GM18909 (cell line): ENCODE measurements around the gene ALOX15.
"Not testable (repeated sequence)": the region's sequence is repeated elsewhere in the genome, so short reads cannot be mapped to it uniquely, and the experiment has no call there.

Experiments used
- ATAC-seq: cut with Tn5 transposase; IDR thresholded peaks from one replicate; pipeline ENCODE4 v1.9.1; 2021; ENCODE audit warnings: mild to moderate bottlenecking; ENCODE audit not compliant: unreplicated experiment, poor library complexity

Gene ALOX15

DNA sequence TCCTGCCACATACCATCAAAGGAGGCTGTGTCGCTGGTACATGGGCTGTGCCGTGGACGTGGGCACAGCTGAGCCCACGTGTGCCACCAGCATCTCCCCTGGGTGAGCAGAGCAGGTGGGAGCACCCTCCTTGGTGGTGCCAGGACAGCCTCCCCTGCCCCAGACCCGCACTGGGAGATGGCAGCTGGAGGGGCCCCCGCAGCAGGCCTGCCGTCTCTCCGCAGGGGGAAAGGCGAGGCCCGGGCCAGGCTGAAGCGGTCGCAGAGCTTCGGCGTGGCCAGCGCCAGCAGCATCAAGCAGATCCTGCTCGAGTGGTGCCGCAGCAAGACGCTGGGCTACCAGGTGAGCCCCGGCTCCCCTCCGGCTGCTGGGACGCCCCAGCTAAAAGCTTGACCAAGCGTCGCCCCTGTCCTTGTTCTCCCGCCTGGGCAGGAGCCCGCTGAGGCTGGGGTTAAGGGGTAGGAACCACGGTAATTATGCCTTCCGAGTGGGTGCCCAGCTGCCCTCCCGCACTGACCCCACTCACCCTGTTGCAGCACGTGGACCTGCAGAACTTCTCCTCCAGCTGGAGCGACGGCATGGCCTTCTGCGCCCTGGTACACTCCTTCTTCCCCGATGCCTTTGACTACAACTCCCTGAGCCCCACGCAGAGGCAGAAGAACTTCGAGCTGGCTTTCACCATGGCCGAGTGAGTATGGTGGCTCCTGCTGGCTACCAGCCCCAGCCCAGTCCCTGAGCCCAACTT lies 44.7 kb downstream of the ALOX15 start:
- no peak for ATAC-seq

DNA sequence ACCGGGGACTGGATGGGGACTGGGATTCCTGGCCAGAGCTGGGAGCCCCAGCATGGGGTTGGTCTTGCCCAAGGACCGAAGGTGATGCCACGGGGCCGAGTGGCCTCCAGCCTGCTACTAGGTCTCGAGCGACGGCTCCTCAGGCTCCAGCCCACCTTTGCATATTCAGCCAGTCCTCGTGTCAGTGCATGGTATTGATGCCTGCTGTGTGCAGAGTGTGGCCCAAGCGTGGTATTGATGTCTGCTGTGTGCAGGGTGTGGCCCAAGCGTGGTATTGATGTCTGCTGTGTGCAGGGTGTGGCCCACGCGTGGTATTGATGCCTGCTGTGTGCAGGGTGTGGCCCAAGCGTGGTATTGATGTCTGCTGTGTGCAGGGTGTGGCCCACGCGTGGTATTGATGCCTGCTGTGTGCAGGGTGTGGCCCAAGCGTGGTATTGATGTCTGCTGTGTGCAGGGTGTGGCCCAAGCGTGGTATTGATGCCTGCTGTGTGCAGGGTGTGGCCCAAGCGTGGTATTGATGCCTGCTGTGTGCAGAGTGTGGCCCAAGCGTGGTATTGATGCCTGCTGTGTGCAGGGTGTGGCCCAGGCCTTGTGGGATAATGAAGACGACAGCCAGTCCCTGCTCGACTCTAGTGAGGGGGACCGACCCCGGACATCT lies 45.7 kb downstream of the ALOX15 start:
- not testable (repeated sequence) for ATAC-seq

DNA sequence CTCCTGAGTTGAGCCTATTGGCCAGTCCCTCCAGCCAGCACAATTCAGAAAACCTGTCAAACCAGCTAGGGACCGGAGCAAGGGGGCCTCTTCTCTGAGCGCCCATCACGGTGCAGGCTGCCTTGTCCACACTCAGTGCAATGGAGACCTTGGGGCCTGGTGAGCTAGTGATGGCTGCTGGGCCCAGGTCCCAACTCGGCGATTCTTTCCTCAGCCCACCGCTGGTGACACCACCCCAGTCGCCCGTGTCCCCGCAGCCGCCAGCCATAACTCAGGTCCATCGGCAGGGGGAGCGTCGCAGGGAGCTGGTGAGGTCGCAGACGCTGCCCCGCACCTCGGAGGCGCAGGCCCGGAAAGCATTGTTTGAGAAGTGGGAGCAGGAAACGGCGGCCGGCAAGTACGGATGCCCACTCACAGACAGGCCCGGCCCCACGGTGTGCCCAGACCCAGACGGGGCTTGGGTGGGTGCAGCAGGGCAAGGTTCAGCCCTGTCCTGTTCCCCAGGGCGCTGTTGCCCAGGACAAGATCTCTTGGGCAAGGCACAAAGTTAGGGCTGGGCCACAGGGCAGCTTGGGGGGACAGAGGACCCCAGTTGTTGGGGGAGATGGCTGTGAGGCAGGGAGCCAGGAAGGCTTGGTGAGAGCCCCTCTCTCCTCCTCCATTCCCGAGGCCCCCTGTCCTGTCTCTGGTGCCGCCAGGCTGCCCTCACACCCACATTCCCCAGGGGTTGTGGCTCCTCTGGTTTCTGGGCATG lies 46.4 kb downstream of the ALOX15 start:
- no peak for ATAC-seq

DNA sequence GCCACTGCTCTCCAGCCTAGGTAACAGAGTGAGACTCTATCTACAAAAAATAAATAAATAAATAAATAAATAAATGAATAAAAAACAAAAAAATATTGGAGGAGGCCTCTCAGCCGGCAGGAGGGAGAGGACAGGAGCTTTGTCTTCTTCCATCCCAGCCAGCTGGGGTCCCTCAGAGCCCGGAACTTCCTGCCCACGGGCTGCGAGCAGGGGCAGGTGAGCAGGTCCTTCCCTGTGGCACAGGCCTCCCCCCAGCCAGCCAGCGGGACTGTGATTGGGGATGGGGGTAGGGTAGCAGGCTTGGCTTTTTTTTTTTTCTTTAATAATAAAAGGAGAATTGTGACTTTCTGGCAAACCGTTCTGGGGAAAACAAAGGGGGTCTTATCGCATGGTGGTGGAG lies 47.1 kb downstream of the ALOX15 start:
- ATAC-seq: no peak

DNA sequence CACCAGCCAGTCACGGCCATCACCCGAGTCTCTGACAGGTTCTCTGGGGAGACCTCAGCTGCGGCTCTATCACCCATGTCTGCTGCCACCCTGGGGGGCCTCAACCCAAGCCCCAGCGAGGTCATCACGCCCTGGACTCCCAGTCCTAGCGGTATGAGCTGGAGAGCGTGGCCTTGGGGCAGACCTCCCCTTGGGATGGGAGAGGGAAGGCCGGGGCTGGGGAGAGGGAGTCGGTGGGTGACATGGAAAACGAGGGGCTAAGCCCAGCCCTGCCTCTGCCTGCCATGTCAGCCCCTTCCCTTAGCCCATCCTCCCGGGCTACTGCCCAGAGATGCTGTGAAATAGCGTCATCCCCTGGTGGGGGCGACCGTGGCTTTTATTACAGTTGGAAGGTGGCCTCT lies 48.5 kb downstream of the ALOX15 start:
- no peak for ATAC-seq

DNA sequence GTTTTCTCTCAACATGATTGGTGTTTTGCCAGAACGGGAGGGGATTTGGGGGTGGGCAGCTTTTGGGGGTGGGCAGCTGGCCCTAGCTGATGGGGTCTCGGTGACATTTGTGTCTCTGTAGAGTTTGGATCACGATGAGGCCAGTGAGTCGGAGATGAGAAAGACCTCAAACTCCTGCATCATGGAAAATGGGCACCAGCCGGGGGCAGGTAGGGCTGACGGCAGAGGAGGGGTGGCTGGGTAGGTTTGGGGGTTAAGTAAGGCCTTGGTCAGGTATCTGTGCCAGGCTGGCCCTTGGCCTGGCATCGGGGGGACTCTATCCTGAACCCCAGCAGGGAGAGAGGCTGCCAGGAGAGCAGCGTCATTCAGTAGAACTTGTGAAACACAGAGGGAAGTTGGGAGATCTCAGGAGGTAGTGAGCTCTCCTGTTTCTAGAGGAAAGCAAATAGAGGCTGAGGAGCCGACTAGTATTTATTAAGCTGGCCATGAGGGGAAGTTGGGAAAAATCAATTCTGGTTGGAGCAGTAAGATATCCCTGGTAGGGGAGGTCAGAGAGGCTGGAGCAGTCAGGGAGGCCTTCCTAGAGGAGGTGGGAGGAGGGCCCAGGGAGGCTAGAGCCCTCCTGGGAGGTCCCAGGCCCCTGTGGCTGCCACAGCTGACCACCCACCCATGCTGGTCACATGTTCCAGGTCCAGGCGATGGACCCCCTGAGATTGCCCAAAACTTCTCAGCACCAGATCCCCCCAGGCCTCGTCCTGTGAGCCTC lies 49.1 kb downstream of the ALOX15 start:
- no peak for ATAC-seq

DNA sequence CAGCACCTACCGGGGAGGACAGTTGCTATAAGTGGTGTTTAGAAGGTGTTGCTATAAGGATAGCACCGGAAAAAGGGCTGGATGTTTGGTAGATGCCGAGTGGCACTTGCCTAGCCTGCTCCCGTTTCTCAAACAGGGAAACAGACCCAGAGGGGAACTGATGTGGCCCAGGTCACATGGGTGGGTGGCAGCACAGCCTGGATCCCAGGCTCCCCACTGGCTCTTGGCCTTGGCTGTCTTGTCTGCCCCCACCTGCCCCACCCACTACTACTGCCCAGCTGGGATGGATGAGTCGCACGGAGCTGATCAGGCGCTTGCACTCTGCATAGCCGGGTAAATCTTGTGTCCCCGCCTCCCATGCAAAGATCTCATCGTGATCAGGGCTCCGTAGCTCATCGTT lies 49.9 kb downstream of the ALOX15 start:
- no peak for ATAC-seq

DNA sequence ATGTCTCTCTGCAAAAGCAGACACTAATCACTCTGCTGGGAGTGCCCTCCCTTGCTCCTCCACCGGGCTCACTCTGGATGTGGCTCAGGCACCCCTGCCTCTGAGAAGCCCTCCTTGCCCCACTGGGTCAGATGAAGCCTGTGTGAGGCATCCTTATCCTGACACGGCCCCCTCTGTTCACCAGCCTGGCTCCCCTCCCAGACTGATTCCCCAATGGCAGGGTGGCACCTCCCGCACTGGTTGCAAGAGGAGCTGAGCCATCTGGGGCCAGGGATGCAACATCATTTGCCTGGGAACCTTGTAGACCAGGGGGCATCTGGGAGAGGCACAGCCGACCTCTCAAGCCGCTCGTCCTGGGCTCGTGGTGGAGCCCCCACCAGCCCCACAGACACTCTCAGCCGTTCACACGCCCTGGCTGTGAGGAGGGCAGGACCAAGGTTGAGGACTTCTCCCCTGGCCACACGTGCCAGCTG lies 50.5 kb downstream of the ALOX15 start:
- ATAC-seq: no peak

DNA sequence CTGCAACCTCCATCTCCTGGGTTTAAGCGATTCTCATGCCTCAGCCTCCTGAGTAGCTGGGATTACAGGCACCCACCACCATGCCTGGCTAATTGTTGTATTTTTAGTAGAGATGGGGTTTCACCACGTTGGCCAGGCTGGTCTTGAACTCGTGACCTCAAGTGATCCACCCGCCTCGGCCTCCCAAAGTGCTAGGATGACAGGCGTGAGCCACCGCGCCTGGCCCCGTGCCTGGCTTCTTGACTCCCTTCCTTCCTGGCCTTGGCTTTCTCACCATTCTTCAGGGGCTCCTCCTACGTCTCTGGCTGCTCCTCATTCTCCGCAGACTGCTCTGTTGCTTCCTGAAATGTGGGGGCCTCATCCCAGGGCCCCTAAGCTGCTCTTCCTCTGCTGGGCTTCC lies 51.4 kb downstream of the ALOX15 start:
- not testable (repeated sequence) for ATAC-seq

DNA sequence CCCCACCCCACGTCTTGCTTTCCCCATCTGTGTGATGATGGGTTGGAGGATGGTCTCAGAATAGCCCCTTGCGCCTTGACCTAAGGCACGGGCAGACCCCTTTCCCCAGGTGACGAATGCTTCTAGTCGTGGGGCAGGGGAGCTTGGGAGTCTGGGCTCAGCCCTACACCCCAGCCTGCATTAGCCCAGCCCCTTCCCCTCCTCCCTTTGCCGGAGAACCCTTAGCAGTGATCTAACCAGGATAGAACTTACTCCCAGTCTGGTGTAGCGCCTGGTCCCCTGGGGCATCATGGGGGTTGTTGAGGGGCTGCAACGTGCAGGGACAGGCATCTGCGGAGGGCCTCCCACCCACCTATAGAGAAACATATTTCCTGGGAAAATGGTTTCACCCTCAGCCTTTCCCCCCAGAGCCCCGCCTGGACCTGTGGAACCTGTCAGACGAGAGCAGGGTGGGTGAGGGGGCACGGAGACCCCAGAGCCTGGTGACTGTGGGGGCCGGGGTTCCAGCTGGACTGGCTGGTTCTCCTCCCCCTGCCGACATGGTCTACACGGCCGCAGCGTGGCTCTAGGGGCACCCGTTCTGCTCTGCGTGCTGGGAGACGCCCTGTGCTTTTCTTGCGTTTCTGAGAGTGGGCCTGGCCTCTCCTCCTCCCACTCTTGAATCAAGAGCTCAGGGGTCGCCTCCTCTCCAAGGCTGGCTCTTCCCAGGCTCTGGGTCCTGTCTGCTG lies 52.4 kb downstream of the ALOX15 start:
- no peak for ATAC-seq

DNA sequence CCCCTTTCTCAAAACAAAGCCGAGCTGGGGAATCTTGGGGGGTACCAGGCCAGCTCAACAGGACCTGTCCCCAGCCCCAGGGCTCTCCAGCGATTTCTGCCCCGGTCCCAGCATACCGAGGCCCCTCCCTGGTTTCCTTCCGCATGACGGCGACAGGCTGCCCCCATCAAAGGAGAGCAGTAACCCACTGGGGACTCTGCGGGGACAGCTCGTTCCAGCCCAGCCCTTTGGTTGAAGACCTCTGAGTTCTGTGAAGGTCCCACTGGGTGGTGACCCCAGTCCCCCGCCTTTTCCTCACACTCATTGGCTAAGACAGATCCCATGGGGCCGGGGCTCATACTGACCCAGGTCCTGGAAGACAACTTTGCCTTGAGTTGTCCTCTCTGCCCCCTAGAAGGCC lies 53.1 kb downstream of the ALOX15 start:
- ATAC-seq: no peak

DNA sequence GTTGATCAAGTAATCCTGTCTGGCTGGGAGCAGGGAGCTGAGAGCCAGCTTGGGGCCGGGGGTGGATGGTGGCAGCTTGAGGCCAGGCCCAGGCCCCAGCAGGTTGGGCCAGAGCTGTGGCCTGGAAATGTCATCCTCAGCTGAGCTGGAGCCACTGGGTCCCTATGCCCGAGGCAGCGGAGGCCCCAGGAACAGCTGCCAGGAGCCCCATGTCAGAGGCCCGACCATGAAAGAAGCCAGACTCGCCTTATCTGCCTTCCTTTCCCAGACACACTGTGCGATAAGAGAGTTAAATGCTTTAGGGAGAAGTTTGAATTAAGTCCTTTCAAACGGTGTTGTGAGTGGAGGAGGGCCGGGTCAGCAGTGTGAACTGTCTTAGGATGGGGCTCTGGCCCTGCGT lies 53.7 kb downstream of the ALOX15 start:
- no peak for ATAC-seq

DNA sequence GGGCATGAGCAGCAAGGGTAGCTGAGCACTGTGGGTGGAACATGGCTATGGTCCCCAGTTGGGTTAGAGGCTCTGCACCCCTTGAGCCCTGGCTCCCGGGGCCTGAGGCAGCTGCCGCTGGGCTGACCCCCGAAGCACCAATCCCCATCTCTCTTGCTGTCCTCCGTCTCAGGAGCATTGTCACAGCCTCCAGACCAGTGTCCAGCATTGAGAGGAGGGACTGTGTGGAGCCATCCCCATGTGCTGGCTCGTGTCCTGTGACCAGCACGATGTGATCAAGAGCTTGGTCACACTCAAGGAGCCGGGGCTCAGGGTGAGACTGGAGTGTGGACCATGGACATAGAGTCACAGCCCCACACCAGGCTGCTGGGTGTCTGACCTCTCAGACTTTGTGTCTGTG lies 54.3 kb downstream of the ALOX15 start:
- ATAC-seq: no peak

DNA sequence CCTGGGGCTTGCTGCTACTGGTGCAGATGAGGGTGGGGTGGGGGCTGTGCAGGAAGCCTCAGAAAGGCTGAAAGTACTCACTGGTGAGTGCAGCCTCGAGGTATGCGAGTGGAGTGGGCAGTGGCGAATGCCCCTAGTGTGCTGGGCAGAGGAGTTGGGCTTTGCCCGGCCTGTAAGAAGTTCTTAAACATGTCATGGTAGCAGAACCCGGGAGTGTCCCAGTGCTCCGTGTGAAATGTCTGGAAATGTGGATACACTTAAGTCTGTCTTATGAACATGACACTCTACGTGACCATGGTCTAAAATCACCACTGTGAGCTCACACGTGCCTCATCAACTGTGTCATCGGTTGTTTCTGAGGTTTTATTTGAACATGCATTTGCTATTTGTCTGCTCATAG lies 55.4 kb downstream of the ALOX15 start:
- no peak for ATAC-seq

DNA sequence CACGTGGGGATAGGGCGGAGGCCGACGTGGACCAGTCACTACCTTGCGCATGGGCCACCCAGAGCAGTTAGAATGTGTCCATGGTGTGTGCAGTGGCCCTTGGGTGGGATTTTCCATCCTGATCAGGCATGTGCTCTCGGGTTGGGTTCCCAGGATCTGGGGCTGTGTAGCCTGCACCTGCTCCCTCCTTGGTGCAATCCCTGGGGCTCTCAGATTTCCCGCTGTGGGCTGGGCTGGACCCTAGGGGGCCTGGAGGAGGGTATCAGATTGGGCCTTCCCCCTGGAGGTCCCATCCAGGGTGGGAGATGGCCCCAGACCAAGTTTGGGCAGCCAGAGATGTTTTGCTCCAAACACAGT lies 55.9 kb downstream of the ALOX15 start:
- ATAC-seq: no peak

DNA sequence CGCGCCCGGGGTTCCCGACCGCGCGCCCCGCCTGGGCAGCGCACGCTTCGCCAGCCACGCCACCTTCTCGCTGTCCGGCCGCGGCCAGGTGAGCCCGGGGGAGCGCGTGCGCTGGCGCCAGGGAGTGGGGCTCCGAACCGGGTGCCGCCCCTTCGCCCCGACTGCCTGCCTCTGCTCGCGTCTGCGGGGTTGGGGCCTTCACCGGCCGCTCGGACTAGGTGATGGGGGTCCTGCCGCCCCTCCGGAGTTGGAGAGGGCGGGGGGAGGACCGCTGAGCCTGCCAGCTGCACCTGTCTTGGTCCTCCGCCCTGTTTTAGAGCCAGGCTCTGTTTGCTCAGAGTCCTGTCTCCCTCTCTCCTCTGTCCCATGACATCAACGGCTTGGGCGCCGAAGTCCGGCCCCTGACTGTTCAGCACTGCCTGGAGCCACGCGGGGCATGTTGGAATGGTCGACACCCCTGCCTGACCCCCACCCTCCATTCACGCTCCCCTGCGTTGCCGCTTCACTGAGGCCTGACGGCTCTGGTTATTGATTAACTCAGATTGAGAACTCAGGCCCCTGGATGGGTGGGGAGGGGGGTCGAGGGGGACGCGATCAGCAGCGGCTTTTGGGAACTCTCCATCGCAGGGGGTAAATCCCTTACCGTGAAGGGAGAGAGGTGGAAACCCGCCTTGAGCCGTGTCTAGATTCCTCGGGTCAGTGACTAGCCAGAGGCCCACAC lies 56.4 kb downstream of the ALOX15 start:
- no peak for ATAC-seq

DNA sequence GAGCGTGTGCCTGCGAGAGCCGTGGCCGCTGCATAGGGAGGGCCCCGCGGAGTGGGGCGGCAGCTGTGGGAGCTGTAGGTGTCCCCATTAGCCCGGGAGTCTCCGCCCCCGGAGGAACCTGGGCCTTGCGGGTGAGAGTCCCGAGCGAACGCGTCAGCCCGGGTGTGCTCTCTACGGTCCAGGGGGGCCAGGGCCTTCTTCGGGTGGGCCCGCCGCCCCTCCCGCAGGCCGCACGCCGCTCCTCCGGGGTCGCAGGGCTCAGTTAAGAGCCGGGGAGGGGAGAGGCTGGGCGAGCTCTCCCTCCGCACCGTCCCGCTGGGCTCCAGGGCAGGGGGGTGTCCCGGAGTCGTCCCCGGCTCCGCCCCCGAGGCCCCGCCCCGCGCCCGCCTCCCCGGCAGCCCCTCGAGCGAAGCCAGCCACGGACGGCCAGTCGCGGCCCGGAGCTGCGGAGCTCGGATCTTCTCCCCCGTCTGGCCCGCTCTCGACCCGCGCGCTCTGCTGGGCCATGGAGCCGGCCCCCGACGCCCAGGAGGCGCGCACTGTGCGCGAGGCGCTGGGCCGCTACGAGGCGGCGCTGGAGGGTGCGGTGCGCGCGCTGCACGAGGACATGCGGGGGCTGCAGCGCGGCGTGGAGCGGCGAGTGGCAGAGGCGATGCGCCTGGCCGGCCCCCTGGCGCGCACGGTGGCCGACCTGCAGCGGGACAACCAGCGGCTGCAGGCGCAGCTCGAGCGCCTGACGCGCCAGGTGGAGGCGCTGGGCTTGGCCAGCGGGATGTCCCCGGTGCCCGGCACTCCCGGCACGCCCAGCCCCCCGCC lies 57.2 kb downstream of the ALOX15 start, which contains the start of gene SMTNL2:
Gene SMTNL2 (plus strand): TSS at position 429 of the 816 bp plus-strand sequence. CDS start 77 bp downstream, at position 506.
- ATAC-seq: no peak

DNA sequence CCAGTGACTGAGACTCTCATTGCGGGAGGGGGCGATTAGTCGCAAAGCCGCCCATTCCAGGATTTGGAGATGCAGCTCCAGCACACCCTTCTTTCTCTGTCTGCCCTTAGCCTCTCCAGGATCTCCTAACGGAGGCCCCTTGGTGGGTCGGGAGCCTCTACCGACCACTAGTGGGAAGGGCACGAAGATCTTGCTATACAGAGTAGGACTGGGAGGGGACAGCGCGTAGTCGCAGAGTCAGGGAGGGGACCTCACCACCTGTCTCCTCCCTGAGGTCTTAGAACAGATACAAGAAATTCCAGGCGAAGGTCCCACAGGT lies 57.7 kb downstream of the ALOX15 start:
- ATAC-seq: no peak

DNA sequence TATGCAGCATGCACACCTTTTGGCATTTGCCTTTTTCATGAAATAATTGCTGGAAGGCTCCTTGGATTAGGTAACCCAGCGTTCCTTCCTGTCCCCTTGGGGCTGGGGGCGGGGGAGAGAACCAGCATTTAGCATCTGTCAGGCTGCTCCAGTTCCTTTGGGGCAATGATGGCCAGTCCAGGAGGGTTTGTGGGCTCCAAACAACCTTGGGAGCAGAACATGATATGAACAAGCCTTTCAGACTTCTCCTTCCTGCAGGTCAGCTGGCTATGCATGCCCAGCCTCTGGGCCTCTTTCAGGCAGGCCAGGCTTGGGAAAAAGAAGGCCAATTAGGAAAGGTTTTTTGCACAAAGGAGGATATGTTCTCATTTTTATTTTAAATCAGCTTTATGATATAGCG lies 58.3 kb downstream of the ALOX15 start:
- ATAC-seq: no peak
